ENCODE results near the gene HACD3. TPM values are rescaled to one million over a fixed set of nuclear protein-coding genes. Genes with fewer than 3 reads are reported as not detected.
"Not testable (repeated sequence)": the region's sequence is repeated elsewhere in the genome, so short reads cannot be mapped to it uniquely, and the experiment has no call there.

The HACD3 gene
- total RNA-seq, 2 donors from 2014 or later = 23.3 to 45.0 TPM

GRCh38 chr15:65533057-65533756 lies 2.9 kb downstream of the HACD3 start:
- DNase-seq (ENCODE audit: low spot score in 2 of 2) (no peak), ATAC-seq (peak in 1 of 2 donors; percentile 12)
- H3K27ac Mint-ChIP-seq = no peak overlapping the region
- no peaks in the 10 kb centered on the region for H3K9me3 Mint-ChIP-seq
- no peaks in the 10 kb centered on the region for H3K36me3 Mint-ChIP-seq

DNA sequence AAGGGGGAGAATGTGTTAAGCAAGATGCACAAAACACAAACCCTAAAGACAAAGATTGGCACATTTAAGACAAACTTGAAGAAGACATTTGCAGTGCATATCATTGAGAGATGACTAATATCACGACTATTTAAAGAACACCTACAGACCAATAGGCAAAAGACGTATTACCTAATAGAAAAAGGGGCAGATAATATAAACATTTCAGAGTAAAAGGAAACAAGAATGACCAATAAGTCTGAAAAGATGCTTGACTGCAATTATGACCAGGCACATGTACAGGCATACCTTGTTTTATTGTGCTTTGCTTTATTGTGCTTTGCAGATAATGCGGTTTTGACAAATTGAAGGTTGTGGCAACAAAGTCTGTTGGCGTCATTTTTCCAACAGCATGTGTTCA lies 4.9 kb downstream of the HACD3 start:
- no peaks in the 10 kb centered on the region for H3K36me3 Mint-ChIP-seq
- DNase-seq (ENCODE audit: low spot score in 2 of 2) (no peak), ATAC-seq (no peak)
- no peak overlapping the region for H3K27ac Mint-ChIP-seq
- H3K9me3 Mint-ChIP-seq = no peaks in the 10 kb centered on the region

- Mint-ChIP-seq H3K36me3 (no peaks in the 10 kb centered on the region), H3K9me3 (no peaks in the 10 kb centered on the region), H3K27ac (no peak overlapping the region)
- ATAC-seq (no peak), DNase-seq (ENCODE audit: low spot score in 2 of 2) (no peak)
Measured at GRCh38 chr15:65540314-65540713, 10.1 kb downstream of the HACD3 start.

DNA sequence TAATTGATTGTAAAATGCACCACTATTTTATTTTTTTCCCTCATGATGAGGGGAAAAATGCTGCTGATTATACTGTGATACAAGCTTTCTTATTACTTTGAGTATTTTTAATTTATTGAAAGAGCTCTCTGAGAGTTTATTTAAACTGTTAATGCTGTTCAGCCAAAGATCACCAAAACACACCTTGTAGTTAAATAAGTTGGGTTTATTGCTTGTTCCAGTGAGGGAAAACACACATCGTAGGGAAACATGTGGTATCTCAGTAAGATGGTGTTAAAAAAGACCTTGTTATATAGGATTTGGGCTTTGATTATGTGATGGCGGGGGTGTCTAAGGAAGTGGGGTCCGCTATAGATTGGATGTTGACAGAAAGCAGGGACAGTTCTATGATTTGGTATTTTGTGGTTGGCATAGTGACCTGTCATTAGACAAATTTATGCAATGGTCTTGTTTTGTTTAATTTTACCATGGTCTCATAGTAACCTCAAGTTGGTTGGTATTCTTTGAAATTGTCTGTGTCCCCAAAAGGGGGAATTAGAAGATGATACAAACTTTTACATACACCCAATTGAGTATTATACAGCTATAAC lies 11.1 kb downstream of the HACD3 start:
- ATAC-seq (no peak), DNase-seq (ENCODE audit: low spot score in 2 of 2) (no peak)
- no peaks in the 10 kb centered on the region for H3K36me3 Mint-ChIP-seq
- no peak overlapping the region for H3K27ac Mint-ChIP-seq
- H3K9me3 Mint-ChIP-seq = no peaks in the 10 kb centered on the region

GRCh38 chr15:65547841-65548240 lies 17.6 kb downstream of the HACD3 start:
- H3K36me3 Mint-ChIP-seq = no peaks in the 10 kb centered on the region
- no peaks in the 10 kb centered on the region for H3K9me3 Mint-ChIP-seq
- no peak for ATAC-seq
- DNase-seq (ENCODE audit: low spot score in 2 of 2) = no peak
- H3K27ac Mint-ChIP-seq = no peak overlapping the region

- H3K9me3 Mint-ChIP-seq; H3K27ac Mint-ChIP-seq; H3K36me3 Mint-ChIP-seq; DNase-seq (ENCODE audit: low spot score in 2 of 2); ATAC-seq: not testable (repeated sequence)
Measured at GRCh38 chr15:65549288-65549687, 19.0 kb downstream of the HACD3 start.

GRCh38 chr15:65550681-65551098 lies 20.4 kb downstream of the HACD3 start:
- Mint-ChIP-seq H3K36me3 (no peaks in the 10 kb centered on the region), H3K27ac (peak overlapping the region in 1 of 2 donors; percentile 13), H3K9me3 (no peaks in the 10 kb centered on the region)
- ATAC-seq = peak in 1 of 2 donors; percentile 61
- DNase-seq (ENCODE audit: low spot score in 2 of 2) = no peak

DNA sequence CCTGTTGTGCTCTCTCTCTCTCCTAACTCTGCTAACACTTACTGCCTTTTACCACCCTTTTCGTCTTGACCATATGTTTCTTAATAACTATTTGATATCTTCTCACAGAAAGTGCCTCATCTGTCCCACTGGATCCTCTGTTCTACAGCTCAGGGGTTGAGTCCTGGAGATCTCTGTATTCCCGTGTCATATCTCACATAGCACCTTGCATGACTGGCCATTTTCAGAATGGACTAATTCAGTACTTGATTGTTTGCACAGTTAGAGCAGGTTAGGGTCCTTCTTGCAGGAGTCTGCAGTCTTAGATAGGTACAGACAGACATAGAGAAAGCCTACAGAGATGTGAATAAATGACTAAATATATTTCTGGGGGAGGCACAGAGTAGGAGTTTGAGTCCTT lies 20.9 kb downstream of the HACD3 start:
- DNase-seq (ENCODE audit: low spot score in 2 of 2) (no peak), ATAC-seq (no peak)
- Mint-ChIP-seq H3K9me3 (no peaks in the 10 kb centered on the region), H3K36me3 (peaks cover 0 to 1% of the 10 kb centered on the region in 2 donors), H3K27ac (no peak overlapping the region)

DNA sequence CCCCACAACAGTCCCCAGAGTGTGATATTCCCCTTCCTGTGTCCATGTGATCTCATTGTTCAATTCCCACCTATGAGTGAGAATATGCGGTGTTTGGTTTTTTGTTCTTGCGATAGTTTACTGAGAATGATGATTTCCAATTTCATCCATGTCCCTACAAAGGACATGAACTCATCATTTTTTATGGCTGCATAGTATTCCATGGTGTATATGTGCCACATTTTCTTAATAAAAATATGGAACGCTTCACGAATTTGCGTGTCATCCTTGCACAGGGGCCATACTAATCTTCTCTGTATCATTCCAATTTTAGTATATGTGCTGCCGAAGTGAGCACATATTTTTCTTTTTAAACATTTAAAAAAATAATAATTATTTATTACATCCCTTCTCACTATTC lies 22.6 kb downstream of the HACD3 start:
- ATAC-seq, H3K36me3 Mint-ChIP-seq: not testable (repeated sequence)

DNA sequence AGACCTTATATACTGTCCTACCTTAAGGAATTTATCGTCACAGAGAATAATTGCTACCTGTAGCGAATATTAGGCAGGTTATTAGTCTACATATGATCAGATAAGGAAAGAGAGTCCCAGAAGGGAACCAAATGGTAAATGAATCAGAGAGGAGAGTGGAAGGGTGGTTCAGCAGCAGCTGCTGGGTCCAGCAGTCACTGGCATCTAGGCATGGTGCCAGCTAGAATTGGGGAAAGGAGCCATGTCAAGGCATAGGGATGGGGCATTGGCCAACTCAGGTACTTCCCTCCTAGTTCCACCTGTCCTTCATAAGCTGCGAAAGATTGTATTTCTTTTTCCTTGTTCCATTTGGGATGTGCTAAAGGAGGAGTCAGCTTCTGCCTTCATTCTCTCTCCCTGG lies 23.4 kb downstream of the HACD3 start:
- DNase-seq (ENCODE audit: low spot score in 2 of 2) = no peak
- Mint-ChIP-seq H3K36me3 (peaks cover 0 to 4% of the 10 kb centered on the region in 2 donors), H3K9me3 (no peaks in the 10 kb centered on the region), H3K27ac (peak overlapping the region in 1 of 2 donors; percentile 23)
- ATAC-seq = no peak

More for the DNA sequence above, 22.6 kb downstream of the HACD3 start:
- not testable (repeated sequence) for H3K27ac Mint-ChIP-seq; H3K9me3 Mint-ChIP-seq; DNase-seq (ENCODE audit: low spot score in 2 of 2)

- Mint-ChIP-seq H3K9me3 (no peaks in the 10 kb centered on the region), H3K36me3 (peaks cover 2 to 7% of the 10 kb centered on the region in 2 donors)
Measured at GRCh38 chr15:65556622-65557021, 26.4 kb downstream of the HACD3 start.

DNA sequence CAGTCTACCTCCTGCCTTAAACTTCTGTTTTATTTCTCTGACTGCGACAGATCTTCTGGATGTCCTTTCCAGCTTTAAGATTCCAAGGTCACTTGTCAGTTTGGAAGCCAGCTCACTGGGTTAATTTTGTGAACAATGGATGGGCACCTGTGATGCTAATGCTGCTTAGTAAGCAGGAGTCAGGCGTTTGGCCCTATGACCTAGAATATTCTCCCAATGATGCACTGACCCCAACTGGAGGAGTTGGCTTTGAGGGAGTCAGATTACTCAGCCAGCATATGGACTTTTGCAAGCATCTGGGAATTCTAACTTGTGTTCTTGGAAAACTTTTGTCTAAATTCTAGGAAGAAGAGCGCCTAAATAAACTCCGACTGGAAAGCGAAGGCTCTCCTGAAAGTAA lies 28.1 kb downstream of the HACD3 start:
- Mint-ChIP-seq H3K9me3 (no peaks in the 10 kb centered on the region), H3K36me3 (peaks cover 5 to 10% of the 10 kb centered on the region in 2 donors), H3K27ac (no peak overlapping the region)
- no peak for ATAC-seq
- DNase-seq (ENCODE audit: low spot score in 2 of 2) = no peak

More at GRCh38 chr15:65556622-65557021, 26.4 kb downstream of the HACD3 start:
- ATAC-seq (no peak), DNase-seq (ENCODE audit: low spot score in 2 of 2) (no peak)
- peak overlapping the region in 1 of 2 donors; percentile 57 for H3K27ac Mint-ChIP-seq

- H3K36me3 Mint-ChIP-seq = peaks cover 8 to 14% of the 10 kb centered on the region in 2 donors
- peak overlapping the region in 1 of 2 donors; percentile 86 for H3K27ac Mint-ChIP-seq
- no peak for ATAC-seq
- H3K9me3 Mint-ChIP-seq = no peaks in the 10 kb centered on the region
- no peak for DNase-seq (ENCODE audit: low spot score in 2 of 2)
Measured at GRCh38 chr15:65558997-65559760, 28.9 kb downstream of the HACD3 start.

DNA sequence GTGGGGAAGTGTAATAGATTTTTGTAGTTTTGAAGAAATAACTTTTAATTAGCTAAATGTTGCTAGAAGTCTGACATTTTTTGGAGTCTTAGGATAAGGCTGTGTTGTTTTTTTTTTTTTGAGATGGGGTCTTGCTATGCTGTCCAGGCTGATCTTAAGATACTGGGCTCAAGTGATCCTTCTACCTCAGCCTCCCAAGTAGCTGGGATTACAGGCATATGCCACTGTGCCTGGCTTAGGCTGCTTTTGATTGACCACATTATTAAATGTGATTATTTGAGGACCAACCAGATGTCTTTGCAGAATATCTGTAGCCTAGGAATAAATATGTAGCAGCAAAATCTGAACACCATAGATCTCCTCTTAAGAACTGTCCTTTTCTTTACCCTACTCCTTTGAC lies 29.7 kb downstream of the HACD3 start:
- Mint-ChIP-seq H3K9me3 (no peaks in the 10 kb centered on the region), H3K27ac (peak overlapping the region in 1 of 2 donors; percentile 9), H3K36me3 (peaks cover 11 to 18% of the 10 kb centered on the region in 2 donors)
- ATAC-seq (no peak), DNase-seq (ENCODE audit: low spot score in 2 of 2) (no peak)

GRCh38 chr15:65561934-65562333 lies 31.7 kb downstream of the HACD3 start:
- ATAC-seq (no peak), DNase-seq (ENCODE audit: low spot score in 2 of 2) (no peak)
- Mint-ChIP-seq H3K9me3 (no peaks in the 10 kb centered on the region), H3K36me3 (peaks cover 16 to 19% of the 10 kb centered on the region in 2 donors), H3K27ac (no peak overlapping the region)

DNA sequence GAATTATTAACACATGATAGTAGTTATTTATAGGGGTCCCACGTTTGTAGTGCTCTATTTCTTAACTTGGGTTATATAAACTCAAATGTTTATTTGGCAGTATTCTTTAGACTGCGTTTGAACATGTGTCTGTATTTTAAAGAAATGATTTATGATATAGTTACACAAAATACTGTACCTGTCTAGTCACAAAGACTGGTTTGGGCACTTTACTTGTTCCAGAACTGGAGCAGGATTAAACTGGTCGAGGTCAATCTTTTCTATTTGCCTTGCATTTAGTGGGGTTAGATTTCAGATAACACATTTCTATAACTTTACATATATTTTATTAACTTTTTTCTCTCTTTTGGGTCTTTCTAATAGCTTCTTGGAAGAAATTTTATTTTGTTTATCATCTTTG lies 39.5 kb downstream of the HACD3 start:
- peaks cover 5 to 9% of the 10 kb centered on the region in 2 donors for H3K36me3 Mint-ChIP-seq
- ATAC-seq (no peak), DNase-seq (ENCODE audit: low spot score in 2 of 2) (no peak)
- no peak overlapping the region for H3K27ac Mint-ChIP-seq
- H3K9me3 Mint-ChIP-seq = no peaks in the 10 kb centered on the region

GRCh38 chr15:65571971-65572370 lies 41.7 kb downstream of the HACD3 start:
- H3K36me3 Mint-ChIP-seq = peaks cover 4 to 6% of the 10 kb centered on the region in 2 donors
- H3K9me3 Mint-ChIP-seq = no peaks in the 10 kb centered on the region

More at GRCh38 chr15:65571971-65572370, 41.7 kb downstream of the HACD3 start:
- ATAC-seq (no peak), DNase-seq (ENCODE audit: low spot score in 2 of 2) (no peak)
- H3K27ac Mint-ChIP-seq = no peak overlapping the region
